ENCODE measurements around the gene REEP6. TPM values are rescaled to one million over a fixed set of nuclear protein-coding genes. Genes with fewer than 3 reads are reported as not detected.
"Not testable (repeated sequence)": the region's sequence is repeated elsewhere in the genome, so short reads cannot be mapped to it uniquely, and the experiment has no call there.

Gene REEP6
- total RNA-seq, 1 donor from 2014 or later = 118 TPM

GRCh38 chr19:1522061-1522460 lies 31.1 kb downstream of the REEP6 start:
- ATAC-seq (no peak), DNase-seq (ENCODE audit: low spot score) (no peak)

GRCh38 chr19:1522838-1523237 lies 31.9 kb downstream of the REEP6 start:
- ATAC-seq (no peak), DNase-seq (ENCODE audit: low spot score) (no peak)

- DNase-seq (ENCODE audit: low spot score) (no peak), ATAC-seq (peak; percentile 25)
These were observed 32.7 kb downstream of the REEP6 start, which contains the start of gene PLK5 for GRCh38 chr19:1523412-1524286. Gene PLK5, plus strand, starts transcription at chr19:1524077. Its CDS starts 2,920 bp downstream, at chr19:1526997.

- DNase-seq (ENCODE audit: low spot score) = no peak
- ATAC-seq = no peak
These were observed 33.4 kb downstream of the REEP6 start for GRCh38 chr19:1524287-1524971.

GRCh38 chr19:1524972-1525325 lies 34.0 kb downstream of the REEP6 start:
- no peak for DNase-seq (ENCODE audit: low spot score)

GRCh38 chr19:1525343-1525742 lies 34.4 kb downstream of the REEP6 start:
- no peak for DNase-seq (ENCODE audit: low spot score)
- no peak for ATAC-seq

More at GRCh38 chr19:1524972-1525325, 34.0 kb downstream of the REEP6 start:
- no peak for ATAC-seq

GRCh38 chr19:1526066-1526778 lies 35.2 kb downstream of the REEP6 start:
- no peak for DNase-seq (ENCODE audit: low spot score)

GRCh38 chr19:1526979-1527649 lies 36.1 kb downstream of the REEP6 start:
- ATAC-seq = no peak
- DNase-seq (ENCODE audit: low spot score) = no peak

More at GRCh38 chr19:1526066-1526778, 35.2 kb downstream of the REEP6 start:
- no peak for ATAC-seq

- no peak for ATAC-seq
- DNase-seq (ENCODE audit: low spot score) = no peak
These were observed 36.8 kb downstream of the REEP6 start for GRCh38 chr19:1527650-1528309.

GRCh38 chr19:1528596-1529429 lies 37.8 kb downstream of the REEP6 start:
- ATAC-seq = no peak
- DNase-seq (ENCODE audit: low spot score) = no peak

GRCh38 chr19:1529430-1529816 lies 38.4 kb downstream of the REEP6 start:
- DNase-seq (ENCODE audit: low spot score) (no peak), ATAC-seq (no peak)

- ATAC-seq; DNase-seq (ENCODE audit: low spot score): not testable (repeated sequence)
These were observed 39.9 kb downstream of the REEP6 start for GRCh38 chr19:1530856-1531255.

GRCh38 chr19:1531587-1531986 lies 40.6 kb downstream of the REEP6 start:
- ATAC-seq (no peak), DNase-seq (ENCODE audit: low spot score) (no peak)

- ATAC-seq = no peak
These were observed 41.0 kb downstream of the REEP6 start for GRCh38 chr19:1532003-1532402.

GRCh38 chr19:1533510-1534150 lies 42.6 kb downstream of the REEP6 start:
- DNase-seq (ENCODE audit: low spot score) = no peak
- no peak for ATAC-seq

More at GRCh38 chr19:1532003-1532402, 41.0 kb downstream of the REEP6 start:
- no peak for DNase-seq (ENCODE audit: low spot score)

- ATAC-seq (no peak), DNase-seq (ENCODE audit: low spot score) (no peak)
These were observed 44.0 kb downstream of the REEP6 start for GRCh38 chr19:1534972-1535371.

- not testable (repeated sequence) for ATAC-seq; DNase-seq (ENCODE audit: low spot score)
These were observed 44.7 kb downstream of the REEP6 start for GRCh38 chr19:1535699-1536098.

GRCh38 chr19:1538978-1539377 lies 48.0 kb downstream of the REEP6 start:
- ATAC-seq (no peak), DNase-seq (ENCODE audit: low spot score) (no peak)

GRCh38 chr19:1539749-1540148 lies 48.8 kb downstream of the REEP6 start:
- ATAC-seq; DNase-seq (ENCODE audit: low spot score): not testable (repeated sequence)
